ENCODE measurements around the gene ENO2.
A peak's percentile ranks its signal among the peaks of the same experiment; 100 is the strongest.

- TF ChIP-seq TEAD4 (IDR thresholded peaks at IDR 0.05; ENCODE audit: borderline replicate concordance, insufficient read depth) (no peak), MEF2A (IDR thresholded peaks at IDR 0.05; ENCODE audit: borderline replicate concordance, low read depth) (no peak), SIN3A (IDR thresholded peaks at IDR 0.05; ENCODE audit: borderline replicate concordance, low read depth, low read length) (0 out of 2 replicates have a peak, but pooled peaks have one; percentile 44)
- TF ChIP-seq, protein P1, sequence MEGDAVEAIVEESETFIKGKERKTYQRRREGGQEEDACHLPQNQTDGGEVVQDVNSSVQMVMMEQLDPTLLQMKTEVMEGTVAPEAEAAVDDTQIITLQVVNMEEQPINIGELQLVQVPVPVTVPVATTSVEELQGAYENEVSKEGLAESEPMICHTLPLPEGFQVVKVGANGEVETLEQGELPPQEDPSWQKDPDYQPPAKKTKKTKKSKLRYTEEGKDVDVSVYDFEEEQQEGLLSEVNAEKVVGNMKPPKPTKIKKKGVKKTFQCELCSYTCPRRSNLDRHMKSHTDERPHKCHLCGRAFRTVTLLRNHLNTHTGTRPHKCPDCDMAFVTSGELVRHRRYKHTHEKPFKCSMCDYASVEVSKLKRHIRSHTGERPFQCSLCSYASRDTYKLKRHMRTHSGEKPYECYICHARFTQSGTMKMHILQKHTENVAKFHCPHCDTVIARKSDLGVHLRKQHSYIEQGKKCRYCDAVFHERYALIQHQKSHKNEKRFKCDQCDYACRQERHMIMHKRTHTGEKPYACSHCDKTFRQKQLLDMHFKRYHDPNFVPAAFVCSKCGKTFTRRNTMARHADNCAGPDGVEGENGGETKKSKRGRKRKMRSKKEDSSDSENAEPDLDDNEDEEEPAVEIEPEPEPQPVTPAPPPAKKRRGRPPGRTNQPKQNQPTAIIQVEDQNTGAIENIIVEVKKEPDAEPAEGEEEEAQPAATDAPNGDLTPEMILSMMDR (IDR thresholded peaks at IDR 0.05): peak; percentile 91
Measured at GRCh38 chr12:6869049-6870021, 45.0 kb upstream of the ENO2 start.

Measured in SK-N-SH (cell line).